ENCODE results near the gene PRR13.

DNA sequence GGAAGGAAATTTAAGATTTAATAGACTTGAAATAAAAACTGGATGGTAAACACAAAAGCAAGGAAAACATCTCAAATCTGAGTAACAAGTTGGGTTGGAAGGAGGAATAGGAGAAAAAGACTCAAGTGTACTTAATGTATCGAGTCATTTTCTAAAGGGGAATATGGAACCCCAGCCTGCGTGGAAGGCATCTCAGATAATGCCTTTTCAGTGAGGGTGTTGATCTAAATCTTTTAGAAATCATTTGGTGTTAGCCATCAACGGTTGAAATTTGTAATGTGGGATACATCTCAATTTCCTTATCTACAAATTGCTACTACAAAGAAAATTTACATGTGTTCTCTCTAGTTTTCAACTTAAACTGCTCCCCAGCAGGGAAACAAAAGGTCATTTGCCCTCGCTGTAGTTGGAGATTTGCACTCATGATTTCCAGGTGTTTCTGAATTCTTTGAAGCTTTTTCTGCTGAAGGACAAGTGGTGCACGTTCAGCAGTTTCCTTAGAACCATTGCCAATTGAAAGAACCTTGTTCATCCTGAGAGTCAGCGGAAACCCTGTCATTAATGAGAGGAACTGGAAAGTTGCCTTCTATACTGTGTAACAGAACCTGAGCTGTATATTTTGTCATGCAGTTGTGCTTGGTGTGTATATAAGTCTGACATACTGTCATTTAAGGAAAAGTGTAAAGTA is 12.6 kb downstream of the PRR13 start:
- TF ChIP-seq CTCF (IDR thresholded peaks at IDR 0.05; ENCODE audit: poor library complexity) (no peak), EZH2 (IDR thresholded peaks at IDR 0.05; ENCODE audit: borderline replicate concordance) (no peak)
